Coronary artery (tissue), 2 donors: ENCODE data around the gene CDCA3.

Experiments
- DNase-seq: peaks from one replicate; pipeline ENCODE4 v3.0.0-alpha.2; 2017; ENCODE audit warnings: low spot score
- H3K27ac ChIP-seq, 2 donors: fragments of 200-600 bp; sonication (generic); one replicate each; pipeline ENCODE4 v1.5.1; 2016 to 2019
- H3K4me3 ChIP-seq: fragments of 200-600 bp; sonication (generic); 2 replicates; pipeline ENCODE4 v1.5.1; 2016; ENCODE audit warnings: mild to moderate bottlenecking, moderate library complexity
- TF ChIP-seq, protein P1 (sequence below): fragments of 200-600 bp; sonication (generic); IDR thresholded peaks from one replicate; pipeline ENCODE4 v1.5.1; 2019; ENCODE audit warnings: antibody characterized with exemption

CDCA3 gene

DNA sequence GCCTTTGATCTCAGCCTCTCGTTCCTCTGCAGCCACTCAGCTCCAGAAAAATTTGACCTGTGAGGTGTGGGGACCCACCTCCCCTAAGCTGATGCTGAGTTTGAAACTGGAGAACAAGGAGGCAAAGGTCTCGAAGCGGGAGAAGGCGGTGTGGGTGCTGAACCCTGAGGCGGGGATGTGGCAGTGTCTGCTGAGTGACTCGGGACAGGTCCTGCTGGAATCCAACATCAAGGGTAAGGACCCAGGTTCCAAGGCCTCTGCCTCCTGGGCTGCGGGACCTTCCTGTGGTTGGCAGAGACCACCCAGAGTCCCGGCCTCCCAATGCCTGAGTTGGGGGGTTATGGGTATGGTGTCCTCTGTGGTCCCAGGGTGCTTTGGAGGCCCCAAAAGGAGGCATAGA is 34.0 kb downstream of the CDCA3 start:
- no peak for DNase-seq
- H3K27ac ChIP-seq, result no peak overlapping the region
- no peak overlapping the region for H3K4me3 ChIP-seq
- TF ChIP-seq, protein P1, sequence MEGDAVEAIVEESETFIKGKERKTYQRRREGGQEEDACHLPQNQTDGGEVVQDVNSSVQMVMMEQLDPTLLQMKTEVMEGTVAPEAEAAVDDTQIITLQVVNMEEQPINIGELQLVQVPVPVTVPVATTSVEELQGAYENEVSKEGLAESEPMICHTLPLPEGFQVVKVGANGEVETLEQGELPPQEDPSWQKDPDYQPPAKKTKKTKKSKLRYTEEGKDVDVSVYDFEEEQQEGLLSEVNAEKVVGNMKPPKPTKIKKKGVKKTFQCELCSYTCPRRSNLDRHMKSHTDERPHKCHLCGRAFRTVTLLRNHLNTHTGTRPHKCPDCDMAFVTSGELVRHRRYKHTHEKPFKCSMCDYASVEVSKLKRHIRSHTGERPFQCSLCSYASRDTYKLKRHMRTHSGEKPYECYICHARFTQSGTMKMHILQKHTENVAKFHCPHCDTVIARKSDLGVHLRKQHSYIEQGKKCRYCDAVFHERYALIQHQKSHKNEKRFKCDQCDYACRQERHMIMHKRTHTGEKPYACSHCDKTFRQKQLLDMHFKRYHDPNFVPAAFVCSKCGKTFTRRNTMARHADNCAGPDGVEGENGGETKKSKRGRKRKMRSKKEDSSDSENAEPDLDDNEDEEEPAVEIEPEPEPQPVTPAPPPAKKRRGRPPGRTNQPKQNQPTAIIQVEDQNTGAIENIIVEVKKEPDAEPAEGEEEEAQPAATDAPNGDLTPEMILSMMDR, result no peak

DNA sequence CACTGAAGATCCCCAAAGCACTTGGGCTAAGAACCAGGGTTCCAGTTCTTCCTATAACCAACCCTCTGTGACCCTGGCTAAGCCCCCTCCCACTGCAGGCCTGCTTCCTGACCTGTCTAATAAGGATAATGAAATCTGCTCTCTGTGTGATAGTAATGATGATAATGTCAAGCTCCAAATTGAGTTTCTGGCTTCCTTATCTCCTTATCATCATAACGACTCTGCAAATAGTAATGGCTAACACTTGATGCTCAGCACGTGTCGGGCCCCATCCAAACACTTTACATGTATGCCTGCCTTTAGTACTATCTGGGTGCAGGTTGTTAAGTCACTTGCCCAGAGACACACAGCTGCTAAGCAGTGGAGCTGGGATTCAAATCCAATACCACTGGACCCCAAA is 34.5 kb downstream of the CDCA3 start:
- no peak for DNase-seq
- H3K4me3 ChIP-seq, result no peak overlapping the region
- H3K27ac ChIP-seq, result no peak overlapping the region
- TF ChIP-seq, protein P1, result no peak

DNA sequence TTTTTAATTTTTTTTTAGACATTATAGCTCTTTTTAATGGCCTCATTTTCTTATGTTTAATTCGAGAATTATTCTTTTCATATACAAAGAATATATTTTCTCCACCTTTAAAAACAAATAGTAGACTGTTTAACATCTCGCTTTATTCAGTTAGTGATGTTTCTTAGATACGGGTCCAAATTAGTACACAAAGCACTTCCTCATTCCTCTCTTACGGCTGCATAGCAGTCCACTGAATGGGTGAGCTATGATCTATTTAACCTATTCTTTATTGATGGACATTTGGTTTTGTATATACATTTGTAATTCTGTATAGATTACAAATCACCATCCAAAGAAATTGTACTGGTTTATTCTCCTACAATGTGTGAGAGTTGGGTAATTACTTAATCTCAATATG is 37.7 kb downstream of the CDCA3 start:
- DNase-seq, result no peak
- Histone ChIP-seq H3K27ac (no peak overlapping the region), H3K4me3 (no peak overlapping the region)
- TF ChIP-seq, protein P1, result no peak

DNA sequence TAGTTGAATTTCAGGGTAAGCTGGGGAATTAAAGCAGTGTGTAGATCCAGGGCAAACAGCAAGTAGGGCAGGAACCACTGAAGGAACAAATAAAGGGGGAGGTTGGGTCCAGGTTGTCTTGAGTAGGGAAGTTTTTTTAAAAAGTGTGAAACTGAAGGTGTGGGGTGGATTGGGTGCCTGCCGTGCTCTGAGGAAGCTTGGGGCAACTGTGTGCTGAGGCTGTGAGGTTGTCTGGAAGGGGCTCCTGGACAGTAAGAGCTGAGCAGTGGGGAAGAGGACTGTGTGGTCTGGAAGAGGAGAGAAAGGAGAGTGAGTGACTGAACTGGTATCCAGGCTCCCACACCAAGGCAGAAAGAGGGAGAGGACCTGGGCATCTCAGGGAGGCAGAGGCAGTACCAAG is 40.3 kb downstream of the CDCA3 start:
- Histone ChIP-seq H3K4me3 (no peak overlapping the region), H3K27ac (no peak overlapping the region)
- TF ChIP-seq, protein P1, result no peak
- DNase-seq, result no peak

DNA sequence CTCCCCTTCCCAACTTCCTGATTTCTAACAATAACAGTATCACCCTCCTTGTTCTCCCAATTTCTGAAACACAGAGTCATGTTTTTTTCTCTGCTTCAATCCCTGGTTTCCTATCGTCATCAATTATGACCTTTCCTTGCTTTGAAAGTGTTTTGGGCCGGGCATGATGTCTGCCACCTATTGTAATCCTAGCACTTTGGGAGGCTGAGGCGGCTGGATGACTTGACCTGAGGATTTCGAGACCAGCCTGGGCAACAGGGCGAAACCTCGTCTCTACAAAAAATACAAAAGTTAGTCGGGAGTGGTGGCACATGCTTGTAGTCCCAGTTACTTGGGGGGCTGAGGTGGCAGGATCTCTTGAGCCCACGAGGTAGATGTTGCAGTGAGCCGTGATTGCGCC is 42.0 kb downstream of the CDCA3 start:
- DNase-seq, result no peak
- H3K27ac ChIP-seq, result no peak overlapping the region
- TF ChIP-seq, protein P1, result no peak
- no peak overlapping the region for H3K4me3 ChIP-seq

DNA sequence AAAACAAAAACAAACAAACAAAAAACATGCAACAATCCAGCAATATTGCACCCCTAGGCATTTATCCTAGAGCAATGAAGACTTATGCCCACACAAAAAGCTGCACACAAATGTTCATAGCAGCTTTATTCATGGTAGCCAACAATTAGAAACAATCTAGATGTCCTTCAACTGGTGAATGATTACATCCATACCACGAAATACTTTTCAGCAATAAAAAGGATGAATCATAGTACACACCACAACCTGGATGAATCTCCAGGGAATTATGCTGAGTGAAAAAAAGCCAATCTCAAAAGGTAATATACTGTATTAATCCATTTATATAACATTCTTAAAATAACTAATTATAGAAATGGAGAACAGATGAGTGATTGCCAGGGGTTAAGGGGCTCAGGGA is 43.9 kb downstream of the CDCA3 start:
- no peak overlapping the region for H3K27ac ChIP-seq
- no peak for DNase-seq
- no peak overlapping the region for H3K4me3 ChIP-seq
- TF ChIP-seq, protein P1, result no peak

DNA sequence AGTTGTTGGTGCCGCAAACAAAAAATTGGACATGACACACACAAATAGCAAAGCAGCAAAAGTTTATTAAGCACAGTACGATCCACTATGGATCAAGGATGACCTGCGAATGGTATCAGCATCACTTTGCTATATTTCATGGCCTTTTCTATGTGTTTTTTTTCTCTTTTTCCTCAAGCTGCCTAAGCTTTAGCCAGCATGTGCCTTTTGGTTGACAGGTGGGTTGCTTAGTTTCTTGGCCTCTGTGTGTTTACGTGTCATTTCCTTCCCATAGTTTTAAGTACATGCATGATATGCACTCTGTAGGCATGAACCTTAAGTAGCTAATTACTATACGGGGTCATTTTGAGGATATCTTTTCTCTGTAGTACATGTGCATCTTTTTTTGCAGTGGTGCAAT is 51.9 kb downstream of the CDCA3 start:
- DNase-seq, result no peak
- TF ChIP-seq, protein P1, result no peak
- Histone ChIP-seq H3K4me3 (no peak overlapping the region), H3K27ac (no peak overlapping the region)
